SHP77 (cell line): ENCODE measurements around the gene RNLS.
"Not testable (repeated sequence)": the region's sequence is repeated elsewhere in the genome, so short reads cannot be mapped to it uniquely, and the experiment has no call there.

ENCODE experiments used
- DNase-seq, 2 experiments: peaks; one replicate each; lab custom pipeline; 2025; lab: John Stamatoyannopoulos, UW

Gene RNLS

DNA sequence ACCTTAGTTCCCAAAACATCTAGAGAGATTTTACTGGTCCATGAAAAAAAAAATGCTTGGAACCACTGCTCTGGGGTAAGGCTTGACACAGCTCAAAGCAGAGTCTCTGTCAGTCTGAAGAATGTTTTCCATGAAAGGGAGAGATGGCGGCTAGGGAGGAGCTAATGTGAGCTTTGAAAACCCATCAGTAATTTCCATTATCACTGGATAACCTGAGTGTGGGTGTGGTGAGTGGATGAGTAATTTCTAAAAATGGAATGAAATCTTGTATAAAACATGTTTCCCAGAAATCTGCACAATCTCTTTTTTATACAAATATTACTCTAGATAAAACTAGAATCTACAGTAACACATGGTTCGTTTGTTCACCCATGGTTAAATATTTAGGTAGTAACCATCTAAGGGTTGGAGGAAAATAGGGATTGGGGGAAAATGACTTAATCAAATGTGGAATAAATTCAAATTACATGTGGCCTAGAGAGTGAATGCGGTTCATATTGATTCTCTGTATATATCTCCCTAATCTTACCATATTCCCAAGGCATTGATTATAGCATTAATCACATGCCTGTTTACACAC, 289.4 kb downstream of the RNLS start:
- no peak for DNase-seq

DNA sequence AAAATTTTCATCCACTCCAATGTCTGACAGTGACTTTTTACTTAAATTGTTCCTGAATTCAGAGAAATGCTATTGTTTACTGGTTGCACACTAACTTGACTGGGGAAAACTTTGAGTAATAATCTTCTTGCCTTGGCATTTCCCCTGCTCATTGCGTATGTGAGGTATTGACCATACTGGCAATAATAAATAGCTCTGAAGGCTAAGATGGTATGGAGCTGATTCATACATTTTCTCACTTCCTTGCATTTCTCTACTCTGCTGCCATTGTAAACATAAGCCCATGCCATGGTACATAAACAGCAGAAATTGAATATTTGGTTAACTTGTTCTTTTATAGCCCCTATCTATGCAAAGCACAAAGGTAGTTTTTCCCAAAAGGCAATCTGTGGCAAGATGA, 290.0 kb downstream of the RNLS start:
- no peak for DNase-seq

DNA sequence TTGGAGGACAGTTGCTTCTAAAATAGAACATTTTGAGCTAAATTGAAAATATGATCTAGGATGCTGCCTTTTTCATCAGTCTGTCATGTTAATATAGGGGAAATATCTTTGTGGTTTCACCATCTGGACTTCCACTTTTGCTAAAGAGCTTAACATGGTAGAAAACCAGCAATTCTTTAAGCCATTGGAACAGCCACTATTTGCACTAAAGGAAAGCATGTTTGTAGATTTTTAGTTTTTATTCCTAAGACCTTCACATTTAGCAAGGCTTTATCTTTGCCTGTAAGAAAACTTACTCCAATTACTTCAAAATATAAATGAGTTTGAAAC, 291.0 kb downstream of the RNLS start:
- no peak for DNase-seq

DNA sequence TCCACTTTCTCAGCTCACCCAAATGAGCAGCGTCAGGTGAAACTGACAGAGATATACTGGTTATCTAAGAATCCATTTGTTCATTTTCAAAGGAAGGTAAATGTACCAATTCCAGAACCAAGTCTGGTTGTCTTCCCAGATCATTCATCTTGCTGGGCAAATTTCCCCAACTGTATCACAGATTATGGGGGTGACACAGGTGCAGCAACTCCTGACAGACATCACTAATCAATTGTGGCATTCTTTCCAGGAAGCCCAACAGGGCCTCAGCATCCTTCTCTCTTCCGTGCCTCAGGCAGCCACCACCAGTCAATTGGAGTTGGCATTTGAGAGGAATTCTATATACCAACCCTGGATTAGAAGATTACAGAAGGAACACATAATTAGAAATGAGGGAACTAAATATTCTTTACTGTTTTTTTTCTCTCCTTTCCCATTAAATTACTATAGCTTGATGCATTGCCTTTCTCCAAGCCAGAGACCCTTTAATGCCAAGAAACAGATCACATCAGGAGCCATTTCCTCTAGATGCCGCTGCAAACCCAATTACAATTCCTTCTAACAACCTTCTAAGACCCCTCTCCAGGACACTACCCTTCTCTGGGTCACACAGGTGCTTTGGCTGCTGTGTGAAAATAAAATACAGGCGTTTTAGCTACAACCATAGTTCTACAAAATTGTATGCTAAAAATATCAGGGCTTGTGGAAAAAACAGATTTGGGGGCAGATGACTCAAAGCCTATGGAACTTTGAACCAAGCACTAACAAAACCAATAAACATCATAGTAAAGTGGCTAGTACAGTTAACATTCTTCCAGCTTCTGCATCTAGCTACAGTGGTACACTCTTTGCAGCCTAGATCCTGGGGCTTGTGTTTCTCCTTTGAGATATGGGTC, 291.6 kb downstream of the RNLS start:
- DNase-seq = no peak

DNA sequence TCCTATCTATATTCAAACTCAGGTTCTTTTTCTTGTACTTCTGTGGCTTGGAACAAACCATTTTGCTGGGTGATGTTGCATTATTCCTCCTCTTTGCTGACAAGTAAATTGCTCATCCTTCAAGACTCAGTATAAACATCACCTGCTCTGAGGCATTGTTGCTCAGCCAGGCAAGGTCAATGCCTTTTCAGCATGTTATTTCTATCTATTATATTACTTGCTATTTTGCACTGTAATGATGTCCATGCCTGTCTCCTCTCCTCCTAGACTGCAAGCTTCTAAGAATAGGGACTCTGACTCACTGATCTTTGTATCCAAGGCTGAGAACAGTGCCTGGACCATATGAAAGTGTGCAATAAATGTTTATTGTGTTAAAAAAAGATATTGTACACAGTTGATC, 293.8 kb downstream of the RNLS start:
- no peak for DNase-seq

DNA sequence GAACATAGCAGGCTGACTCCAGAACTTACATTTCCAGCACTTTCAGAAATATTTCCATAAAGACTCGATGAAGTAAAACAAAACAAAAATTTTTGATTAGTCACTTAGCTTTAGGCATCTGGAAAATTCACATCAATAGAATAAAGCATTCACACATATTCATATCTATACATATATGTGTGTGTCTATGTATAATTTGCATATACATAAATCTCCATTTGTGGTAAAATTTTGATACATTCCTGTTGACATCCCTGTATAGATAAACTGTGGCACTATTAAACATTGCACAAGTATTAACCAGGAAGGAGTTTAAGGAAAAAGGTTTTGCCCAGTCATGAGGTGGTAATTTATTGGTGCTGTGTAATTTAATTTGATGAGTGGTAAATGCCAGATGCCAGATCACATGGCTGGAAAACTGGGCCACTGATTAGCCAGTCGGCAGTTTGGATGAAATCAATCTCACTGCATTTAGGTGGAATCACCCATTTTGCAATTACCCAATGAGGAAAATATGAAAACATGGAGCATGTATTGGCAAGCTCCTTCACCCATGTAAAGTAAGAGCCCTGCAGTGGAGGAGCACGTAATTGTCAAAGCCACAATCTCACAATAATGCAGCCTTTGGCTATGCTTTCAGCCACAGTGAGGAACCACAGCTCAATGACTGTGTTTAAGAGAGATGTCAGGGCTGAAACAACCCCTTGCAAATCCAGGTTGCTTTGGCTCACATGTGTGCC, 294.6 kb downstream of the RNLS start:
- DNase-seq = no peak

DNA sequence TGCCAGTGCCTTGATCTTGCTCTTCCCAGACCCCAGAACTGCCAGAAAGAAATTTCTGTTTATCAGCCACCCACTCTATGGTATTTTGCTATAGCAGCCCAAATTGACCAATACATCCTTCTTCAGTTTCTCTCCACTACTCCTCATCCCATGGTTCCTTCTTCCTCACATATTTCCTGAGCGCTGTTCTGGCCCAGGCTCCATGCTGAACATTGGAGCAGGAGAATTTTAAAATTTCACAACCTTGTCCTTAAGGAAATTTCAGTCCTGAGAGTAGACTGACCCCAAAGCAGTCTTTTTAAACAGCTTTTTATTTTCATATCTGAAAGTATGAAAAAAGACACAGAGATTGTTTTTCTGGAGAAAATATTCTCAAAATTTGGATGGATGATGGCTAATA, 297.1 kb downstream of the RNLS start:
- no peak for DNase-seq

DNA sequence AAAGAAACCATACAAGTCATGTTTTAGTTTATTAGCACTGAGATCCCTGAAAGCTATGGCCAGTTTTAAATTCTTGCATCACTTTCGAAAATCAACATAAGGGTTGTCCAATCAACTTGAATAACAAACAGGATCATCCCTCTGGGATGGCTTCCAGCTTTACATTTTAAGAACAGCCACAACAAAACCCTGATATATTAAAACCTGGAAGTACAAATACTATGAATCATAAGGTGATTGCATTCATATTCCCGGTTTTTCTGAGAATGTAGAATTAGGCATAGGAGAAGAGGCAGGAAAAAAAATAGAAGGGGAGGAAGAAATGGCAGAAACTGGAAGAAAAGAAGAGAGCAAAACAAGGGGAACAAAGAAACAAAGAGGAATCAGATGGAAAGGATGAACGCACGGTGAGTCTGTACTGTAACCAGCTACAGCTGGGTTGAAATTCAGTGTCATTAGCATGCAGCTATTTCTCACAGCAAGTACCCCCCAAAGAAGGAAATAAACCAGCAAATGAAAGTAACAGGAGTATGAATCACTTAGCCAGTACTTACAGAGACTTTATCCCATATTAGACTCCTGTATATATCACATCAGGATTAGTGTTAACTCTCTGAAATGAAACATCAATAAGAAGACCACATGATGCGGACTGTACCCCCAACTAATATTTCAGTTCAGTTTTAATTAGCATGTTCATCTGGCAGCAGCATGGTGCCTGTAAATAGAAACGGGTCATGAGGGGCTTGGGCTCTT, 301.3 kb downstream of the RNLS start:
- DNase-seq = no peak

DNA sequence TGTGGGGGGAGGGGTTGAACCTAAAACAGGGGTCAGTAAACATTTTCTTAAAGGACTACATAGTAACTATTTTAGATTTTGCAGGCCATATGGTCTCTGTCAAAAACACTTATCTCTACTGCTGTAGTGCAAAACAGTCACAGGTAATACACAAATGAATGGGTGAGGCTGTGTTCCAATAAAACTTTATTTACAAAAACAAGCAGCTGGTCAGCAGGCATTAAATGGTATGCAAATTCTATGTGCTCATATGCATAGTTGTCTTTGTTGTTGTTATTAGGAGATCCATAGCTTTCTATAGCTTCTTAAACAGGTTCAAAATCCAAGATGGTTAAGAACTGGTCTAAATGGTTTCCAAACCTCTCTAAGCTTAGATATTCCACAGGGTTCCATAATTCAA, 302.6 kb downstream of the RNLS start:
- no peak for DNase-seq

DNA sequence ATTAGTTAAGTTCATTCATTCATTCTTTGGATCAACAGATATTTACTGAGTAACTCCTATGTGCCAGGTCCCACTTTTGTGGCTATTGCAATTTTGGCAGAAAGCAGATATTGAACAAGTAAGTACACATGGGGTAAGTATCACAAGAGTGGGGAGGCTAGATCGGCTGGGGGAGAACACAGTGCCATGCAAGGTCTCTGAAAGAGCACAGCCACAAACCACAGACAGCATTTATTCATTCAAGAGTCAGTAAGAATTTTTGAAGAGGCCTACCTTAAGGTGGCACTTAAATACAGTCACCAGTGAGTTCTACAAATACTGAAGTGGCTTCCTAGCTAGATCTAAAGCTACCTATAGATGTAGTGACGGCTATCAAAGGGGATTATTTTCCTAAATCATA, 304.2 kb downstream of the RNLS start:
- DNase-seq = no peak

DNA sequence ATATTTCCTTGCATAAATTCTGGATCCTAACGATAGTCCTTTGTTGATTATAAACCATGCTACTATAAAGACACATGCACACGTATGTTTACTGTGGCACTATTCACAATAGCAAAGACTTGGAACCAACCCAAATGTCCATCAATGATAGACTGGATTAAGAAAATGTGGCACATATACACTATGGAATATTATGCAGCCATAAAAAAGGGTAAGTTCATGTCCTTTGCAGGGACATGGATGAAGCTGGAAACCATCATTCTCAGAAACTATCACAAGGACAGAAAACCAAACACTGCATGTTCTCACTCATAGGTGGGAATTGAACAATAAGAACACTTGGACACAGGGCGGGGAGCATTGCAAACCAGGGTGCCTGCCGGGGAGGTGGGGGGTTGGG, 306.2 kb downstream of the RNLS start:
- DNase-seq = not testable (repeated sequence)

DNA sequence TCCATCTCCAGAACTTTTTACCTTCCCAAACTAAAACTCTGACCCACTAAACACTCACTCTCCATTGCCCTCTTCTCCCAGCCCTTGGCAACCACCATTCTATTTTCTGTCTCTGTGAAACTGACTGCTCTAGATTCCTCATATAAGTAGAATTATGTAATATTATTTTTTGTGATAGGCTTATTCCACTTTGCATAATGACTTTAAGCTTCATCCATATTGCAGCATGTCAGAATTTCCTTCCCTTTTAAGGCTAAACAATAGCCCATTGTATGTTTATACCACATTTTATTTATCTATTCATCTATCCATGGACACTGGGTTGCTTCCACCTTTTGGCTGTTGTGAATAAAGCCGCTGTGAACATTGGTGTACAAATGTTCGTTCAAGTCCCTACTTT, 308.8 kb downstream of the RNLS start:
- DNase-seq = no peak

DNA sequence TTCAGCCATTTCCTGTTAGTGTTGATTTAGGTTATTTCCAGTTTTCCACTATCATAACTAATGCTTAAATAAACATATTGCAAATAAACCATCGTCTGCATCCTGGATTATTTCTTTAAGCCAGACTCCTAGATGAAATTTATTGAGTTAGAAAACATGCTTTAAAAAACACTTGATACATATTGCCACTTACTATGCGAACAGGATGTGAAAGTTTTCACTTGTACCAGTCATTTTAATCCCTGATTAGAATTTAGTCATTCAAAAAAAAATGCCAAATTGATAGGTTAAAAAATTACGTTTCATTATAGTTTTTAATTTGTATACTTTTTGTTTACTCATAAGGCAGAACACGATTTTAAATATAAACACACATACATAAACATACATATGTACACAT, 309.6 kb downstream of the RNLS start:
- no peak for DNase-seq

DNA sequence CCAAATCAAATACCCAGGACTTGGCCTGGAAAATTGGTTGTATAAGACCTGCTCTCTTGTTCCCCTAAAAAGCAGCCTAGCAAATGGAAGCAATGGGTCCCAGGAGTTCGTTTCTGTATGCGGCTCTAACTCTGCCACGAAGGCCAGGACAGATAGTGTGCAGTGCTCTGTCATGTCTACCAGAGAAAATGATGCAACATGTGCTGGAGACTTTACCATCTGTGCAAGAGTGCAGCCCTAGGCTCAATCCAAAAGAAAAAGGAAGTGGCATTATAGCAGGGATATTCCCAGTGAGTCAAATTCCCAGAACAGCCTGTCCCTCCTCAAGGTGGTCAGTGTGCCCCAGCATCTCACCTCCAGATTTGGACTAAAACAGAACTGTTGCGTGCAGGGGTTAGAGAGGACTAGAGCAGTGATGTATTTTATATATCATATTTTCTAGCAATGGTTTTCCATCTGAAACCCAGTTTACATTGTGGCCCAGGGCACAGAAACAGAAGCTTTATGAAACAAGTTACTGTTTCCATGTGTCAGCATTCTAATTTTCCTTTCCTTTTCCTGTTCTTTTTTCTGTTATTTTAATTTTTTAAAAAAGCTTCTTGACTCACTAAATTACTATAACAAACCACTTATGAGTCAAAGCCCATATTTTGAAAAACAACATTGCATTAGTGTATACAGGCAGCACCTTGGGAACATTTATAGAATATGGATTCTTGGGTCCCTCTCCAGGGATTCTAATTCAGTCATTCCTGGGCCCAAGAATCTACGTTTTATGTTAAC, 311.2 kb downstream of the RNLS start:
- DNase-seq = no peak

DNA sequence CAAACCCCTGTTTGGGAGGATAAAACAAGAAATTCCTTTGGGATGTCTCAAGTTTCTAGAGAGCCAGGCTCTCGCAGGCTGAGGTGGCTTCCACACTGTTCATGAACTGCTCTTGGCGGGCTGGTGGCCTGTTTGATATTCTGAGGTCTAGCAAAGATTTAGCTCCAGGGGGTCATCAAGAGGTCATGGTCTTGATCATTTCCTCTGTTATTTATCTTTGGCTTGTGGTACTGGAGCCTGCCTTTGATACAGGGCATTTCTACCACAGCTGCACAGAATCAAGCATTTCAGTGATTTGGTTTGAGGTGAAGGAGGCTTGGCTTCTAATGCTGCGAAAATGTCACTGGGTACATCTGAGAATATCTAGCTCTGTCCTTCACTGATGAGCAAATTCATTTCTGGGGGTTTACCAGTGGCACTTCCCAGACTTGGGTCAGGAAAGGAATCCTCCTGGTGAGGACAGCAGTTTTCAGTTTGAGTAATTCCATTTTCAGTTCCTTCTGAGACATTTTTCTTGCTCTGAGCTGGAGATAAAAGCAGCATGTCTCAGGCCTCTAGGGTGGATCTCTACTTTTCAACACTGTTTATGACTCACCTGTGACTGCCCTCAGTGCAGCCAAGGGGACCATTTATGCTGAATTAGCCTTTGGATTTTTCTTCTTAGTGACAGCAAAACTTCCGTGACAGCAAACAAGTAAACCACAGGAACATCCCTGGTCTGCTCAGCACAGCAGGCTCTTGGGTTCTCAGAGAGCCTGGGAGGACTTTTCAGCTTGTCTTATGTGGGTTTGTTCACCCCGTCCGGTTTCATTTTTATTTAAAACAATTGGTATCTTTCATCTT, 312.0 kb downstream of the RNLS start:
- DNase-seq = no peak

DNA sequence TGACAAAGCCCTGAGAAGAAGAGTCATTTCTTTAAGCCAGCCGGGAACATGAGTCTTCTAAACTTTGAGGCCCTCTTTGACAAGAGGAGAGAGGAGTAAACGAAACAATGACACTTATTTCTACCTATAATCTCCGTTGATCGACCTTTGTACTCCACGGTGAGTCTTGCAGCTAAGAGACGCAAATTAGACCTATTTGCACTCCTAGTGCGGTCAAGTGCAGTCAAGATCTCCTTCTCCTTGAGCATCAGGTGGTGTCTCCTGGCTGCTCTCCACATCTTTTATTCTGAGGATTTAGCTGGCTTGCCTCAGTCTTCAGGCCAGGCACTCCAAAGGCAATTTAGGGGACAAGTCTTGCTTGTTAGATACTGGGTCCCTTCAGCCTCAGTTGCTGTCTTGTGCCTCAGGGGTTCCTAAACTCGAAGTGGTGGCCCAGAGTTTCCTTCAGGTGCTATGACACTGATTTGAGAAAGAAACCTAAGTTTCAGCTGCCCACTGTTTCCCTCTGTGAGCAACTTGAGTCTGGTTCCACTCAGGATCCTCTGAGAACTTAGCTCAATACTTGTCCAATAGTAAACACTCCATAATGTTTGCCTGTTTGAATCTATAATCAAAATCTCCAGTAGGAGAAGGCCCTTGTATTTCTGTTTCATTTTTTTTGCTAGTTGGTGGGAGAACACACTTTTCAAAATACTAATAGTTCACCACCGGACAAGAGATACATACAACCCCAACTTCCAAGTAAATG, 312.9 kb downstream of the RNLS start:
- no peak for DNase-seq

DNA sequence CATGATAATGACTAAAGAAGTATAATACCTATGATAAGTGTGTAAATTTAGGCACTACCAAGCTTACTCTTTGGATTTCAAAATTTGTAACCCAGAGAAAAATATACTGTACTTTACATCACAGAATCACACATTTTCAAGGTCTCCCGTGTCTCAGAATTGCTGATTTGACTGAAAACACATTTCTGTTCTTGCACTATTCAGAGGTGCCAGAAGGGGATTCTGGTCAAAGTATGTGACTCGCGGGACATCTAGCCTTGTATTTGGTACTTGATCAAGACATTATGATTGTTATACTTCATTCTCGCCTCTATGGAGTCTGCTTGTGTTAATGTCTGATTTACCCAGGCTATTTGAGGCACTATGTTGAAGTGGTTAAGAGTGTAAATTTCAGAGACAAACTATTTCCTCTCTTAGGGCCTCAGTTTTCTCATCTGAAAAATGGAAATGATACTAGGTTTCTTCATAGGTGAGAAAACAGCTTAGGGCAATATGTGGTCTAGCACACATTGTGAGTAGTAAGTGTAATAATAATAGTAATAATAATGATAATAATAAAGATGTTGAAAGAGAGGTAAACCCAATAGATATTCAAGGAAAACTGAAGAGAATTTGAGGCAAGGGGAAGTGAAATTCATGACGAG, 320.4 kb downstream of the RNLS start:
- no peak for DNase-seq

DNA sequence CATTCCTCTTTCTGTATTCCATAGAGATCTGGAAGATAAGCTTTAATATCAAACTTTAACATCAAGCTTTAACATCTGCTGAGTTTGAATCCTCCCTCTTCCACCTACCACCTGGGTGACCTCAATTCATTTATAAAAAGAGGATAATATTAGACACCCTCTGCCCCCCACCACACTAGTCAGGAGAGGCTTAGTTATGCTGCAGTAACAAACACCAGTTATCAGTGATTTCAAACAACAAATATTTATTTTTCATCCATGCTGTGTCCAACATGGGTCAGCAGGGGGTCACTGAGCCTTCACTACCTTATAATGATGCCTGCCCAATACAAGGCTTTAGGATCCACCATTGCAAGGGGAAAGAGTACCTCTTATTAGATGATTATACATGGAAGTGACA, 322.0 kb downstream of the RNLS start:
- no peak for DNase-seq

DNA sequence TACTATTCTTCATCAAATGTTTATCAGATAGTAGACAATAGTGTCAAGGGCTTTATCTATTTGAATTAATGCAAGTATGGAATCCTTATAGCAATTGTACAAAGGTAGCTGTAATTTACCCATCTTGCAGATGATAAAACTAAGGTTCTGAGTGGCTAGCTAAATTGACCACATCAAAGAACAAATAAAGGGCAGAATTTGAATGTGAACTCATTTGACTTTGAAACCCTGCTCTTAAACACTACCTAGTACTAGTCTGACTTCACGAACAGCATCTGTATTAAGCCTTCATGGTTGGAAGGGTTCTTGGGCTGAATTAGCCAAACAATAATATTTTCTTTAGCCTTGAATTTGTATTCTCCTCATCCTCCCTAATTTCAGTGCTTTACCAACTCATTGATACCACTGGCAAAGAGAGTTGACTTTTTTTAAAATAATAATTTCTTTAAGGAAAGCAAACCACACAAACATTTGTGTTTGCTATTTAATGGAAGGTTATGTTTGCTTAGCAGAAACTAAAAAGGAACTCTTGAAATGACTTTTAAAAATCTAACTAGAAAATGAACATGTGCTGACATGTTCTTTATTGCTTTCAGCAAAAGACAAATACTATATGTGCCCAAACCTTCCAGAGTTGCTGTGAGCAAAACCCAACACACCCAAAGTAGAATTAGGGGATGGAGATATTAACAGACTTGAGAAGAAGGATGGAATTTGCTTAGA, 322.6 kb downstream of the RNLS start:
- DNase-seq = no peak
